Muscle of arm (tissue), 12 donors: Measurements from ENCODE around the gene RTN4R. TPM values are rescaled to one million over a fixed set of nuclear protein-coding genes. Genes with fewer than 3 reads are reported as not detected.
"Not testable (repeated sequence)": the region's sequence is repeated elsewhere in the genome, so short reads cannot be mapped to it uniquely, and the experiment has no call there.

Experiments used
- DNase-seq: peaks from one replicate; pipeline ENCODE4 v3.0.0-alpha.2; 2013
- polyA plus RNA-seq, 12 donors: library from polyadenylated mRNA; unstranded; fragments of 120-200 nt; gene quantifications; one replicate each; pipeline ENCODE4 v1.2.1, GENCODE V29; 2013; ENCODE audit not compliant: insufficient read length in 12 of 12

RTN4R gene
- polyA plus RNA-seq, 12 donors = 5.5 to 23.9 (median 9.7) TPM; not detected in 1

- DNase-seq = not testable (repeated sequence)
Observed at GRCh38 chr22:20307448-20308447, 39.6 kb upstream of the RTN4R start.

DNA sequence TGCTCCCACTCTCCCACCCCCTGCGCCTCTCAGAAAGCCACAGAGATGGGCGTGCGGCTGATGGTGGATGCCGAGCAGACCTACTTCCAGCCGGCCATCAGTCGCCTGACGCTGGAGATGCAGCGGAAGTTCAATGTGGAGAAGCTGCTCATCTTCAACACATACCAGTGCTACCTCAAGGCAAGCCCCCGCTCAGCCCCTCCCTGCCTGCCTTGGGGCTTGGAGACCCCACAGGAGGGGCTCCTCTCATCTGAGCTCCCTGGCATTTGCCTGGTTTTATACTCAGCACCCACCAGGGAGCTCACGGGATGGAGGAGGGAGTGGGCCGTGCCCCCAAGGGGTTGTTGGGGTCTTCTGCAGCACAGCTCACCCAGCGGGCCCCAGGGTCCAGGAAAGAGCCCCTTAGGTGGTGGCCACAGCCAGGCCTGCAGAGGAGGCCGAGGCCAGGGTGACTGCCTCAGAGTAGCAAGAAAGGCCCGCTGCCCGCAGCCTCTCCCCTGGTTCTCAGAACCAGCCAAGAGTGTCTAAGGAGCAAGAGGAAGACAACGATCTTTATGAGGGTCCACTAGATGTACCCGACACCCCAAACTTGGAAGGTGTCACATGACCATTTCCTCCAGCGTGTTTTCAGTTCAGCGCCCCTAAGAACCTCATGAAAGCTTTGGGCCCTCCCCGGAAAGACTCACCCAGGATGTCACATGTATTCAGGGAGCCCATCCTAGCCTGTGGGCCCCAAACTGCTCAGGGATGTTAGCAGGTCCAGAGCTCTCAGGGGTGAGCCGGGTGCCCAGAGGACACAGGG, 38.7 kb upstream of the RTN4R start:
- not testable (repeated sequence) for DNase-seq

DNA sequence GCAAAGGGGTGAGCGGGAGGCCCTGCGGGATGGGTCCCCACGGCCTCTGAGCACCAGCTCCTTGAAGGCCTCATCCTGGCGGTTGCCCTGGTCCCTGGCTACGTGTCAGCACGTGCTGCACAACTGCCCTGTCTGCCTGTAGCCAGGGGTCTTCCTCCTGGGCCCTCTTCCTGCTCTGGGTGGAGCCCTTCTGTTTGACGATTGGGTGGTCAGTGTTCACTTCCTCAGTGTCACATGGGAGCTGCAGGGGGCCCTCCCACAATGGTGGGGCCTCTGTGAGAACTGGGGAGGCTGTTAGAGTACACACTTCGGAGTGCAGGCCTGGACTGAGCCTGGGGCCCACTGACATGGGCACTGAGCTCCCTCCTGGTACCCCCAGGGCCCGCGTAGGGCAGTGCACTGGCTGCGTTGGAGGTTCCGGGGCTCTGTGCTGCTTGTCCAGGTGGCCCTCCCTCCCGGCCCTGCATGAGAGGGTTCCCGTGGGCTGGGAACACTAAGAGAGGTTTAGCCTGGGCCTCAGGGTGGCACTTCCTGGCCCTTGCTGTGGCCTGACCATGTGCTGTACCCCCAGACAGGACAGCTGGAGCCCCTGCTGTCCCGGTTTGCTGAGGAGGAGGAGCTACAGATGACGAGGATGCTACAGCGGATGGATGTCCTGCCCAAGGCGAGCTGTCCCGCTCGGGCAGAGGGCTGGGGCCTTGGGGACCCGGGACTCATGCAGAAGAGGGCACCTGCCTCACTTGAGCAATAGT, 38.0 kb upstream of the RTN4R start:
- no peak for DNase-seq

DNA sequence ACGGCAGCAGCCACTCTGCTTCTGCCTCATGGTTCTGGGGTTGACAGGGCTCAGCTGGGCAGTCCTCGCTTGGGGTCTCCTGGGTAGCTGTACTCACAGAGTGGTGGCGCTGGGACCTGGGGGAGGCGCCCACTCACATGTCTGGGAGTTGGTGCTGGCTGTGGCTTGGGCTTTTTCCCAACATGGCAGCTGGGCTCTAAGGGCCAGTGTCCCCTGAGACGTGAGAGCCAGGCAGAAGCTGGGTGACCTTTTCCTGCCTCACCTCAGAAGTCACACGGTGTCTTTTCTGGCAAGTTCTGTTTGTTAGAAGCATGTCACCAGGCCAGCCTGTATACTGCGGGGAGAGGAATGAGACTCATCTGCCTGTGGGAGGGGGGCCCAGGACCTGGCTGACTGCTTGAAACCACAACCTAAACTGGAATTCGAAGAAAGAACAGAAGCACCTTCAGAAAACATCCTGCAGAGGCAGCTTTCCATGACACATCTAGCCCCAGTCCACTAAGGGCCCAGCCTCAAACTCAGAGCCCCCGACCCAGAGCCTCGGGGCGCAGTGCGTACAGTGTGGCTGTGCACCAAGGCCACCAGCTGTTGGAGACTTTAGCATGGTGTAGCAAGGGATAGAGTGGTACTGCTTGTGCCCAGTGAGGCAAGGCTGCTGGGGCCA, 37.2 kb upstream of the RTN4R start:
- DNase-seq = not testable (repeated sequence)

- DNase-seq = no peak
Observed at GRCh38 chr22:20304646-20305045, 36.5 kb upstream of the RTN4R start.

DNA sequence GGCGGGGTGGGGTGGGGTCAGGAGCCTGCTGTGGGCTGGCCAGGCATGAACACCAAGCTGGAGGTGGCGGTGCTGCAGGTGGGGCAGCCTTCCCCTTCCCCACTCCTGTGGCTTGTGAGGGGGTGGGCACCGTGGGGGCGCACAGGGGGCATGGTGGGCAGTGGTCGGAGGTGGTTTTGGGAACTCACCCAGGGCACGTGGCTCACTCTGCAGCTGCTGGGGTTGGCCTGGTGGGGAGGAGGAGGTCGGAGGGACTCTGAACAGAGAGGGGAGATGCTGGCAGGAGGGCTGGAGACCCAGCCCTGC, 35.1 kb upstream of the RTN4R start:
- DNase-seq = not testable (repeated sequence)

GRCh38 chr22:20302438-20303228, 34.5 kb upstream of the RTN4R start:
- DNase-seq = no peak

DNA sequence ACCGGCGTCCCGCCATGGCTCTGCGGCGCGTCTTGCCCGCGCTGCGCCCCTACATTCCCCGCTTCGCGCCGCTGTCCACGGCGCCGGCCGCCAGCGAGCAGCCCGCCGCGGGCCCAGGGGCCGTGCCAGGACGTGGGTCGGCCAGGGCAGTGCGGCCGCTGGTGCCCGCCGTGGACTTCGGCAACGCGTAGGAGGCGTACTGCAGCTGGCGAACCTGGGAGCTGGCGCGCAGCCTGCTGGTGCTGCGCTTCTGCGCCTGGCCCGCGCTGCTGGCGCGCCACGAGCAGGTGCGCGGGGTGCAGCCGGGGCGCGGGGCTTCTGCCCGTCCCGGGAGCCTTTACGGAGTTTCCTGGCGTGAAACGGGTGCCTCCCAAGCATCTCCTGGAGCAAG, 31.6 kb upstream of the RTN4R start:
- no peak for DNase-seq

DNA sequence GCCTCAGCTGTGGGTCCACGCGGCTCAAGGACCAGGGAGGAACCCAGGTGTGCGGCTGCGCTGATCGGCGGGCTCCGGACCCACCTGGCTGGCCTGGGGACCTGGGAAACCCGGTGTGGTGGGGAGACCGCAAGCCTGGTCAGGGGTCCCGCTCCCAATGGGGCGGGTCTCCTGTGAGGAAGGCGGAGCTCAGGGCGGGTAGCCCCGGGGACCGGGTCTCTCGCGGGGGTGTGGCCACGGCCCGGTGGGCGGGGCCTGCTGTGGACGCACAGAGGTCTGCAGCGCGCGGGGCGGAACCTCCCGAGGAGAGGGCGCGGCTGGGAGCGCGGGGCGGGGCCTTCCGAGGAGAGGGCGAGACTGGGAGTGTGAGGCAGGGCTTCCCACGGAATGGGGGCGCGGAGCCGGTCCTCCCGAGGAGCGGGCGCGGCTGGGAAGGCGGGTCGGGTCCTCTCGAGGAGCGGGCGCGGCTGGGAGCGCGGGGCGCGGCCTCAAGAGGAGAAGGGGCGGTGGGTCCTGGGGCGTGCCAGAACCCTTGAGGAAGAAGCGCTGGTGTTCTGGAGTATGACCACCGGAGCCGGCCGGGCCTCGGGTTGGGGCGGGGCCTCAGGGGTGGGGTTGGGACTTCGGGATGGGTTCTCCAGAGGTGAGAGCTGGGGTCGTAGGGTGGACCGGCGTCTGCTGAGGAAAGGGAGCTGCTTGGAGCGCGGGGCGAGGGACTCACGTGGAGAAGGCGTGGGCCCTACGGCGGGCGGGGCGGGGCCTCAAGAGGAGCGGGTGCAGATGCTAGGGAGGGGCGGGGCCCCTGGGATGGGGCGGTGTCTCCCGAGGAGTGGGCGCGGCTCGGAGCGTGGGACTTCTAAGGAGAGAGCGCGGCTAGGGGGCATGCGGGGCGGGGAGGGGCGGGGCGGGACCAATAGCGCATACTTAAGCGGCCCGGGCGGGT, 31.0 kb upstream of the RTN4R start:
- peak; percentile 47 for DNase-seq

- no peak for DNase-seq
Observed at GRCh38 chr22:20298110-20298802, 30.1 kb upstream of the RTN4R start.

DNA sequence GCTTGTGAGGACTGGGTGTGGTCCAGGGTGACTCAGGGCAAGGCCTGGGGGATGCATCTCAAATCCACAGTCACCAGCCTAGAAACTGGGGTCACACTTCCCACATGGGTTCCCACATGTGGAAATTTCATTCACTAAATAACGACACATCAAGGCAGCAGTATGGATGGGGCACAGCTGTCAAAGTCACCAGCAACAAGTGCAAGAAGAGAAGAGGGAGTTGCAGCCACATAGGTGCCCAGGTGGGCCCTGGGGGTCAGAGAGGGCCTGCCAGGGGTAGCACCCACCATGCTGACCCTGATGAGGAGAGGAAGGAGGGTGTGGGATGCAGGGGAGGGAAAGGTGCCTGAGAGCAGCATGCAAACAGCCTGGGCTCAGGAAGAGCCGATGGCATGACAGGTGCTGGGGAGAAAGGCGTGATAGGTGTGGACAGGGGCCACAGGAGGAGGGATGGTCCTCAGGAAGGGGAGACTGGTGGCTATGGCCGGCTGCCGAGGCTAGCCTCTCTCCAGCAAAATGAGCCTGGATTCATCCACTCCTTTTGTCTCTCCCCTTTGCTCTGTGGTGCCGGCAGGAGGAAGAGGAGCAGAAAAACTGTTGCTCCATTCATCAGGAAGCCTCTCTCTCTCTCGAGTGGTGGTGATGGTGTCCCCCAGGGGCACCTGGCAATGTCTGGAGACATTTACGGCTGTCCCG, 29.4 kb upstream of the RTN4R start:
- no peak for DNase-seq

DNA sequence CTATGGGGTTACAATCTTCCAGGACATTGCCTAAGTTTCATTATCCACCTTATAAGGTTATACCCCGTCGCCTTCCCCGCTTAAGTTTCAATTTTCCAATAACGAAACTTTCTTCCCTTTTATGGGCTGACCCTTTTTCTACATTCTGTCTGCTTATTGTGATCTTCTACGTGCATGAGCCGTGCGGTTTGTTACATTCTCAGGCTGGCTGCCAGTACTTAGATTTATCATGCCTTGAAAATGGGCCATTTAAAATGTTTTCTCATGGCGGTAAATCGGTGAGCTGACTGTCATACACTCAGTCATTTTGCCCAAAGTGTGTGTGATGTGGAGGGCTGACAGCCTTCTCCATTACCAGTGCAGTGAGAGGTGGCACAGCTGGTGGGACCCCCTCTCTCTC, 28.5 kb upstream of the RTN4R start:
- no peak for DNase-seq

DNA sequence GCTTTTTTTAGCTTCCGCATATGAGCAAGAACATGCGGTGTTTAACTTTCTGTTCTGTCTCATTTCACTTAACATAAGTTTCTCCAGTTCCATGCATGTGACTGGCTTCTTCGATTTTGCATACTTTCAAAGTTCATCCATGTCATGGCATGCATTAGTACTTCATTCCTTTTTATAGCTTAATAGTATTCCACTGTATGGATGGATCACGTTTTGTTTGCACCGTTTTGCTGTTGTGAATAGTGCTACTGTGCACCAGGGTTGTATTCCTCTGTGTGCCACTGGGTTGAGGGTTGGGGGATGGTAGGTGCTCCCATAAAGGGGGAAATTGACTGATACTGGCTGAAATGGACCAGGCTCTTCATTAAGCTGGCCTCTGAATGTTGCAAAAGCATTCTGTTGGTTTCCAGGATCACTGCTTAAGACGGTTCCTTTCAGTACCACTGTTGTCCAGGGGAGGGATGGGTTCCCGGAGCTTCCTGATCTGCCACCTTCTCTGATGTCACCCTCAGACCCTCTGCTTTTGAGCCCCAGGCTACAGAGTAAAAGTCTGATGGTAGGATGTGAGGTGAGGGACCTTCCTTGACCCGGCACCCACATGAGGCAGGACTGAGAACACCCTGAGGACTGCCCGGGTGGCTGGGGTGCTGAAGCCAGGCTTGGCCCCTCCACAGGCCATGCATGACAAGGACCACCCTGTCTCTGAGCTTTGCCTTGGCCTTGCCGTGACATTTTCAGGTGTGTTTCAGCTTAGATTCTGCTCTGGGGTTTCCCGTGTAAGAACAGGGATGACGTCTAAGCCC, 27.3 kb upstream of the RTN4R start:
- no peak for DNase-seq

DNA sequence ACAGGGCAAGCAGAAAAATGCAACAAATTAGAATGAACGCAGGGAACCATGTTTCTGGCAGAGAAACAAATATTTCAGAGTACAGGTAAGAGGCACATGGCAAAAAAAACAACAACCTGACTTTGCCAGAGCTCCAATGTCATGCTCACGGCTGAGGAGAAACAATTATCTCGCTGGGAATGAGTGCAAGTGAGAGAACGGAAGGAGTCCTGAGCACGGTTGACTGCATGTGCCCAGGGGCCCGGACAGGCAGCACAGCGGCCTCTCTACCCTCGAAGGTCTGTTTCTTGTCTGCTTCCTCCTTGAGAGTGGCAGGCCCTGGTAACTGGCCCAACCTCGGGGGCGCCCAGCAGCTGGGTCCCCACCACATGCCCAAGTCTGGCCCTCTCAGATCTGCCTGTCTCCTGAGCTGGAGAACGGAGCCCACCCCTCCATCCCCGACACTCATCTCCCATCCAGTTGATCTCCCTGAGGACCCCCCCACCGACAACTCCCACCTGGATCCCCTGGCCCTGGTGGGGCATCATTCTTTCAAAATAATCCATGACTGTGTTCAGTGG, 24.6 kb upstream of the RTN4R start:
- no peak for DNase-seq

DNA sequence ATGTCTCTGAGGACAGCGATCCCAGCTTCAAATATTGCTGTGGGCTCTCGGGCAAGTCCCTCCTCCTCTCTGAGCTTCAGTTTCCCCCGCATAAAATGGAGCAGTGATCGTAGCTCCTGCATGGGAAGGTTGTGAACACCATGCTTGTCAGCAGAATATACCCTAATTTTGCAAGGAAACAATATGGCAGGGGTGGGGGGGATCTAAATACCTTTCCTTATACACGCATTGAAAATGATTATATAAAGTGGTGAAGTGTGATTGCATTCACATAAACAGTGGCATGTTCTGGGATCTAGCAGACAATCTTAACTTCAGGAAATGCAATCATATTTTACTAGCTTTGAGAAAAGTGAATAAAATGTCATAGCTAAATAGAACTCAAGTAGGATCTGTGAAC, 24.0 kb upstream of the RTN4R start:
- DNase-seq = no peak

DNA sequence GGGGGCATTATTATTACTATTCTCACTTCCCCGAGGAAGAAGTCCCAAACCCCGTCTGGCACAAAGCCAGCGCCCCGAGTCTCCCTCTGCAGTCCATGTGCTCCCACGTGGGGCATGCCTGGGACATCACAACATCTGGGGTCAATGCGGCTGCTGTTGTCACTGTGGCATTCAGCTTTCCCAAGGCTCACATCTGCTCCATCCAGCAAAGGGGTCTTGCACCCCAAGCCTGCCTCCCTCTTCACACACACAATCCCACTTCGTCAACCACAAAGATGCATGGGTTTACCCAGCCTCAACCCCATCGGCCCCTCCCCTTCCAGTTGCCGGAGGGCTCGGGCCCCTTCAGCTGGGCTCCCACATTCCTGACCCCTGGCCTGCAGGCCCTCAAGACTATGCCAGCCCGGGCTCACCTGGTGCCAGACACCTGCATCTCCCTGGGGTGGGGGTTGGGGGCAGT, 23.5 kb upstream of the RTN4R start:
- DNase-seq = no peak

- no peak for DNase-seq
Observed at GRCh38 chr22:20291249-20291586, 23.1 kb upstream of the RTN4R start.
